Smooth muscle cell (in vitro differentiated cells): ENCODE data around the gene TMEM273. TPM values are rescaled to one million over a fixed set of nuclear protein-coding genes. Genes with fewer than 3 reads are reported as not detected.

ENCODE experiments used
- DNase-seq: peaks from one replicate; lab custom pipeline; 2025; ENCODE audit not compliant: unreplicated experiment; lab: John Stamatoyannopoulos, UW
- H2AFZ ChIP-seq: fragments of 200-600 bp; sonication (generic); 2 replicates; pipeline ENCODE4 v1.6.0; 2016; ENCODE audit warnings: antibody characterized with exemption, low read depth, mild to moderate bottlenecking
- H3F3A ChIP-seq: fragments of 200-600 bp; sonication (generic); 2 replicates; pipeline ENCODE4 v1.6.0; 2017; ENCODE audit warnings: antibody characterized with exemption, low read depth
- H3K27ac ChIP-seq: fragments of 200-600 bp; sonication (generic); 2 replicates; pipeline ENCODE4 v1.5.1; 2016; ENCODE audit warnings: low read depth, mild to moderate bottlenecking
- H3K27me3 ChIP-seq: fragments of 200-600 bp; sonication (generic); 2 replicates; pipeline ENCODE4 v1.6.1; 2016; ENCODE audit warnings: low read depth, mild to moderate bottlenecking
- H3K36me3 ChIP-seq: fragments of 200-600 bp; sonication (generic); 2 replicates; pipeline ENCODE4 v1.5.1; 2016; ENCODE audit warnings: low read depth
- H3K4me1 ChIP-seq: fragments of 200-600 bp; sonication (generic); 2 replicates; pipeline ENCODE4 v1.5.1; 2016; ENCODE audit warnings: low read depth
- H3K4me2 ChIP-seq: fragments of 200-600 bp; sonication (generic); 2 replicates; pipeline ENCODE4 v1.6.0; 2016; ENCODE audit warnings: mild to moderate bottlenecking
- H3K4me3 ChIP-seq: fragments of 200-600 bp; sonication (generic); 2 replicates; pipeline ENCODE4 v1.5.1; 2016; ENCODE audit warnings: mild to moderate bottlenecking
- H3K79me2 ChIP-seq: fragments of 200-600 bp; sonication (generic); 2 replicates; pipeline ENCODE4 v1.6.0; 2016; ENCODE audit warnings: low read depth, mild to moderate bottlenecking
- H3K9ac ChIP-seq: fragments of 200-600 bp; sonication (generic); 2 replicates; pipeline ENCODE4 v1.6.0; 2016; ENCODE audit warnings: low read depth
- H3K9me3 ChIP-seq: fragments of 200-600 bp; sonication (generic); replicated peaks from 2 replicates; pipeline ENCODE4 v1.5.1; 2016; ENCODE audit warnings: low read depth
- H4K20me1 ChIP-seq: fragments of 200-600 bp; sonication (generic); 2 replicates; pipeline ENCODE4 v1.6.0; 2016; ENCODE audit warnings: low read depth
- CTCF ChIP-seq: fragments of 200-600 bp; sonication (generic); IDR thresholded peaks from 2 replicates; pipeline ENCODE4 v1.5.1; 2017; ENCODE audit warnings: borderline replicate concordance, mild to moderate bottlenecking, antibody characterized with exemption; ENCODE audit not compliant: insufficient read depth, poor library complexity, severe bottlenecking
- WGBS: methylation state at CpG from one replicate; pipeline ENCODE4 v1.1.7; 2016; ENCODE audit warnings: low lambda C conversion rate; 5-methylcytosine and 5-hydroxymethylcytosine counted together
- polyA plus RNA-seq: library from polyadenylated mRNA; unstranded; fragments of >200 nt; fragmentation: Nextera tagmentation; extraction: Ambion mirVana; gene quantifications from 2 replicates; pipeline ENCODE4 v1.2.1, GENCODE V29; 2016
- total RNA-seq: library from RNA; depleted of rRNA; stranded (reverse); fragments of >200 nt; gene quantifications from 2 replicates; pipeline ENCODE4 v1.2.3, GENCODE V29; 2014

Gene TMEM273
- total and polyA plus RNA-seq, 2 experiments from 2014 or later, result 0.09 TPM; not detected in 1

GRCh38 chr10:49212076-49212475 is 23.9 kb upstream of the TMEM273 start:
- DNase-seq, result no peak
- H4K20me1 ChIP-seq, result no peaks in the 10 kb centered on the region
- no peak for TF ChIP-seq CTCF
- no peak overlapping the region for H3K4me2 ChIP-seq
- no peak overlapping the region for H3K4me3 ChIP-seq
- no peaks in the 10 kb centered on the region for H3K4me1 ChIP-seq
- no peak overlapping the region for H3K27ac ChIP-seq
- no peak overlapping the region for H2AFZ ChIP-seq
- no peaks in the 10 kb centered on the region for H3K9me3 ChIP-seq
- 100% methylated on average over 1 of the region's 1 CpG for WGBS
- no peaks in the 10 kb centered on the region for H3F3A ChIP-seq
- no peaks in the 10 kb centered on the region for H3K79me2 ChIP-seq
- no peak overlapping the region for H3K9ac ChIP-seq
- peaks cover 25% of the 10 kb centered on the region for H3K27me3 ChIP-seq
- H3K36me3 ChIP-seq, result no peaks in the 10 kb centered on the region

GRCh38 chr10:49208996-49209395 is 20.8 kb upstream of the TMEM273 start:
- H2AFZ ChIP-seq, result no peak overlapping the region
- no peaks in the 10 kb centered on the region for H3K9me3 ChIP-seq
- DNase-seq, result no peak
- H3K4me3 ChIP-seq, result no peak overlapping the region
- no peaks in the 10 kb centered on the region for H3K36me3 ChIP-seq
- 86% methylated on average over 2 of the region's 2 CpGs for WGBS
- no peak overlapping the region for H3K9ac ChIP-seq
- H3F3A ChIP-seq, result no peaks in the 10 kb centered on the region
- no peak for TF ChIP-seq CTCF
- peaks cover 14% of the 10 kb centered on the region for H3K27me3 ChIP-seq
- no peaks in the 10 kb centered on the region for H3K79me2 ChIP-seq
- H3K27ac ChIP-seq, result no peak overlapping the region
- H3K4me2 ChIP-seq, result no peak overlapping the region
- H3K4me1 ChIP-seq, result no peaks in the 10 kb centered on the region
- no peaks in the 10 kb centered on the region for H4K20me1 ChIP-seq

- TF ChIP-seq CTCF, result no peak
- H3K4me3 ChIP-seq, result no peak overlapping the region
- H3K4me2 ChIP-seq, result no peak overlapping the region
- H4K20me1 ChIP-seq, result no peaks in the 10 kb centered on the region
- DNase-seq, result no peak
- no peak overlapping the region for H2AFZ ChIP-seq
- H3K79me2 ChIP-seq, result no peaks in the 10 kb centered on the region
- no peak overlapping the region for H3K9ac ChIP-seq
- H3K9me3 ChIP-seq, result no peaks in the 10 kb centered on the region
- no peaks in the 10 kb centered on the region for H3K36me3 ChIP-seq
- WGBS, result 92% methylated on average over 9 of the region's 9 CpGs
- H3K4me1 ChIP-seq, result no peaks in the 10 kb centered on the region
- H3K27ac ChIP-seq, result no peak overlapping the region
- H3F3A ChIP-seq, result no peaks in the 10 kb centered on the region
- H3K27me3 ChIP-seq, result peaks cover 13% of the 10 kb centered on the region
These were observed 19.8 kb upstream of the TMEM273 start for GRCh38 chr10:49207936-49208487.

- 74% methylated on average over 3 of the region's 3 CpGs for WGBS
- H3K36me3 ChIP-seq, result no peaks in the 10 kb centered on the region
- no peak overlapping the region for H2AFZ ChIP-seq
- H3K4me2 ChIP-seq, result no peak overlapping the region
- no peak overlapping the region for H3K9ac ChIP-seq
- DNase-seq, result no peak
- peaks cover 13% of the 10 kb centered on the region for H3K27me3 ChIP-seq
- no peak for TF ChIP-seq CTCF
- no peaks in the 10 kb centered on the region for H3K4me1 ChIP-seq
- H3F3A ChIP-seq, result no peaks in the 10 kb centered on the region
- H3K79me2 ChIP-seq, result no peaks in the 10 kb centered on the region
- H3K9me3 ChIP-seq, result no peaks in the 10 kb centered on the region
- H3K4me3 ChIP-seq, result no peak overlapping the region
- H4K20me1 ChIP-seq, result no peaks in the 10 kb centered on the region
- no peak overlapping the region for H3K27ac ChIP-seq
These were observed 18.9 kb upstream of the TMEM273 start for GRCh38 chr10:49207113-49207512.
